Measurements from ENCODE around the gene NSFL1C. TPM values are rescaled to one million over a fixed set of nuclear protein-coding genes. Genes with fewer than 3 reads are reported as not detected.

NSFL1C gene
- total and polyA plus RNA-seq, 2 of the 4 experiments (the other 2 are of a cell fraction) = 33.0 to 40.3 TPM

DNA sequence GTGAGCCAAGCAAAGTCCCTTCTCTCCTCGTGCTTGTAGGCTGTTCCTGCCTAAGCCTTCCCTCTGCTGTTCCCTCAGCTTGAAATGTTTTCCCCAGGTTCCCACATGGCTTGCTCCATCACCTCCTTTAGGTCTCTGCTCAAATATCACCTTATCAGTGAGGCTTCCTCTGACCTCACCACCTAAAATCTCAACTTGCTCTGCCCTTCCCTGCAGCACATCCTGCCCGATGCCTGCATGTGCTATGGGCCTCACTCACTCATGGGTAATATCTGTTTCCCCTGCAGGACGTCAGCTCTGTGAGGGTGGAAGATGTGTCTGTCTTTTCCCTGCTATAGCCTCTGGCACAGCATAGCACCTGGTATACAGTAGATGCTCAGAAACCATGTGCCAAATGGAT lies 43.9 kb downstream of the NSFL1C start:
- BruUV-seq (replicated peaks) = no TSS peak
- H2BK20ac ChIP-seq (ENCODE audit: low read depth, low read length) = no peak overlapping the region
- dilution Hi-C loops (cut with HindIII; ENCODE audit: low sequenced_read_pairs, unreplicated experiment) = no loop called here
- H2BK15ac ChIP-seq (ENCODE audit: low read depth, low read length) = no peak overlapping the region
- H3K9me3 ChIP-seq (ENCODE audit: control insufficient read depth, insufficient read depth, low read length) = no peaks in the 10 kb centered on the region
- no peak overlapping the region for H4K5ac ChIP-seq (ENCODE audit: low read depth, low read length)
- peaks cover 6% of the 10 kb centered on the region for H3K4me1 ChIP-seq (ENCODE audit: control insufficient read depth, insufficient read depth, low read length)
- WGBS, 2 experiments (ENCODE audit: extremely low coverage in 2 of 2, insufficient read length in 1 of 2) = no CpG with 5 or more reads among the region's 3 CpGs
- 0 out of 2 replicates have a peak overlapping the region, but pooled peaks have one; percentile 3 for H3K14ac ChIP-seq (replicated peaks; ENCODE audit: low read depth, low read length)
- no peak overlapping the region for H3K9ac ChIP-seq (ENCODE audit: low read depth, low read length)
- no peak overlapping the region for H2BK120ac ChIP-seq (ENCODE audit: low read depth, low read length)
- H3K79me1 ChIP-seq (ENCODE audit: low read depth in 1 of 2, low read length in 2 of 2) = peaks cover 0 to 7% of the 10 kb centered on the region in 2 experiments; a peak in 1 of 4 replicates
- no peaks in the 10 kb centered on the region for H3K27me3 ChIP-seq (ENCODE audit: control insufficient read depth, insufficient read depth, low read length)
- no peak overlapping the region for H3K4me2 ChIP-seq (ENCODE audit: low read depth, low read length)
- in situ Hi-C loops (cut with MboI; ENCODE audit: low sequenced_read_pairs) = no loop called here
- peak overlapping the region; percentile 61 for H2AFZ ChIP-seq (replicated peaks; ENCODE audit: low read length, poor library complexity)
- H4K91ac ChIP-seq (ENCODE audit: insufficient read depth, low read depth, low read length) = no peak overlapping the region; the same call in 1 of the 2 replicates
- H2AK5ac ChIP-seq (ENCODE audit: low read depth, low read length) = no peak overlapping the region
- H3K56ac ChIP-seq (ENCODE audit: extremely low read depth, insufficient read depth, low read length) = no peak overlapping the region
- no peak overlapping the region for H2BK5ac ChIP-seq (ENCODE audit: low read depth, low read length, poor library complexity, severe bottlenecking)
- DNase-seq = peak; percentile 30
- no peaks in the 10 kb centered on the region for H3K36me3 ChIP-seq (ENCODE audit: control insufficient read depth, insufficient read depth, low read length)
- H3K23ac ChIP-seq (ENCODE audit: low read depth, low read length) = no peak overlapping the region
- peaks cover 11% of the 10 kb centered on the region; the same call in 1 of the 2 replicates for H3K9me1 ChIP-seq (ENCODE audit: insufficient read depth, low read length)
- POLR2A ChIA-PET (ENCODE audit: unreplicated experiment) = interaction anchor here (0.5 kb wide), 1 partner anchor 1229 kb away, joined by 4 read pairs; no protein-coding TSS in a partner anchor
- H4K8ac ChIP-seq (ENCODE audit: low read depth in 2 of 2, low read length in 2 of 2) = peak overlapping the region in 1 of 2 experiments; percentile 27; a peak in 1 of 4 replicates
- CTCF ChIA-PET = no interaction called here
- H3K4ac ChIP-seq (ENCODE audit: low read depth, low read length) = no peak overlapping the region
- H3K4me3 ChIP-seq (ENCODE audit: insufficient read depth, low read depth, low read length) = no peak overlapping the region
- TF ChIP-seq RFX5 (IDR thresholded peaks at IDR 0.05; ENCODE audit: low read depth, low read length) (no peak), SMC3 (IDR thresholded peaks at IDR 0.05; ENCODE audit: low read depth, low read length) (no peak), POLR2A (IDR thresholded peaks at IDR 0.05; ENCODE audit: low read depth, low read length) (no peak), MXI1 (IDR thresholded peaks at IDR 0.05; ENCODE audit: borderline replicate concordance, low read depth, low read length) (no peak), MAZ (IDR thresholded peaks at IDR 0.05; ENCODE audit: borderline replicate concordance, low read depth, low read length) (no peak), CHD1 (IDR thresholded peaks at IDR 0.05; ENCODE audit: low read depth, low read length) (no peak), RCOR1 (IDR thresholded peaks at IDR 0.05; ENCODE audit: insufficient replicate concordance, low read length) (no peak), MAFK (IDR thresholded peaks at IDR 0.05; ENCODE audit: low read depth, low read length) (no peak), NFE2L2 (IDR thresholded peaks at IDR 0.05; ENCODE audit: low read depth, low read length) (no peak), CEBPB (IDR thresholded peaks at IDR 0.05; ENCODE audit: low read depth, low read length) (no peak), RAD21 (IDR thresholded peaks at IDR 0.05; ENCODE audit: low read length) (no peak), FOS (IDR thresholded peaks at IDR 0.05; ENCODE audit: low read depth, low read length) (no peak), BHLHE40 (IDR thresholded peaks at IDR 0.05; ENCODE audit: low read depth, low read length) (no peak)
- TF ChIP-seq, protein P1, sequence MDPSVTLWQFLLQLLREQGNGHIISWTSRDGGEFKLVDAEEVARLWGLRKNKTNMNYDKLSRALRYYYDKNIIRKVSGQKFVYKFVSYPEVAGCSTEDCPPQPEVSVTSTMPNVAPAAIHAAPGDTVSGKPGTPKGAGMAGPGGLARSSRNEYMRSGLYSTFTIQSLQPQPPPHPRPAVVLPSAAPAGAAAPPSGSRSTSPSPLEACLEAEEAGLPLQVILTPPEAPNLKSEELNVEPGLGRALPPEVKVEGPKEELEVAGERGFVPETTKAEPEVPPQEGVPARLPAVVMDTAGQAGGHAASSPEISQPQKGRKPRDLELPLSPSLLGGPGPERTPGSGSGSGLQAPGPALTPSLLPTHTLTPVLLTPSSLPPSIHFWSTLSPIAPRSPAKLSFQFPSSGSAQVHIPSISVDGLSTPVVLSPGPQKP (IDR thresholded peaks at IDR 0.05; ENCODE audit: borderline replicate concordance, low read depth, low read length) = no peak
- TF ChIP-seq, protein P2, sequence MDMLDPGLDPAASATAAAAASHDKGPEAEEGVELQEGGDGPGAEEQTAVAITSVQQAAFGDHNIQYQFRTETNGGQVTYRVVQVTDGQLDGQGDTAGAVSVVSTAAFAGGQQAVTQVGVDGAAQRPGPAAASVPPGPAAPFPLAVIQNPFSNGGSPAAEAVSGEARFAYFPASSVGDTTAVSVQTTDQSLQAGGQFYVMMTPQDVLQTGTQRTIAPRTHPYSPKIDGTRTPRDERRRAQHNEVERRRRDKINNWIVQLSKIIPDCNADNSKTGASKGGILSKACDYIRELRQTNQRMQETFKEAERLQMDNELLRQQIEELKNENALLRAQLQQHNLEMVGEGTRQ (IDR thresholded peaks at IDR 0.05; ENCODE audit: low read depth, low read length) = no peak
- TF ChIP-seq, protein P3, sequence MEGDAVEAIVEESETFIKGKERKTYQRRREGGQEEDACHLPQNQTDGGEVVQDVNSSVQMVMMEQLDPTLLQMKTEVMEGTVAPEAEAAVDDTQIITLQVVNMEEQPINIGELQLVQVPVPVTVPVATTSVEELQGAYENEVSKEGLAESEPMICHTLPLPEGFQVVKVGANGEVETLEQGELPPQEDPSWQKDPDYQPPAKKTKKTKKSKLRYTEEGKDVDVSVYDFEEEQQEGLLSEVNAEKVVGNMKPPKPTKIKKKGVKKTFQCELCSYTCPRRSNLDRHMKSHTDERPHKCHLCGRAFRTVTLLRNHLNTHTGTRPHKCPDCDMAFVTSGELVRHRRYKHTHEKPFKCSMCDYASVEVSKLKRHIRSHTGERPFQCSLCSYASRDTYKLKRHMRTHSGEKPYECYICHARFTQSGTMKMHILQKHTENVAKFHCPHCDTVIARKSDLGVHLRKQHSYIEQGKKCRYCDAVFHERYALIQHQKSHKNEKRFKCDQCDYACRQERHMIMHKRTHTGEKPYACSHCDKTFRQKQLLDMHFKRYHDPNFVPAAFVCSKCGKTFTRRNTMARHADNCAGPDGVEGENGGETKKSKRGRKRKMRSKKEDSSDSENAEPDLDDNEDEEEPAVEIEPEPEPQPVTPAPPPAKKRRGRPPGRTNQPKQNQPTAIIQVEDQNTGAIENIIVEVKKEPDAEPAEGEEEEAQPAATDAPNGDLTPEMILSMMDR (conservative IDR thresholded peaks at IDR 0.05; ENCODE audit: low read depth, low read length) = no peak
- no peak overlapping the region for H3K27ac ChIP-seq (ENCODE audit: insufficient read depth, low read length)
- H4K20me1 ChIP-seq (ENCODE audit: insufficient read depth, low read length) = no peaks in the 10 kb centered on the region
- no peak for ATAC-seq (ENCODE audit: low read depth)
- intact Hi-C loops (cut with micrococcal nuclease) = no loop called here
- no peak overlapping the region for H3K18ac ChIP-seq (ENCODE audit: low read depth, low read length)
- no peak overlapping the region for H2AK9ac ChIP-seq (replicated peaks; ENCODE audit: low read depth, low read length, poor library complexity)
